Measurements from ENCODE around the gene TMEM132D. TPM values are rescaled to one million over a fixed set of nuclear protein-coding genes. Genes with fewer than 3 reads are reported as not detected.
"Not testable (repeated sequence)": the region's sequence is repeated elsewhere in the genome, so short reads cannot be mapped to it uniquely, and the experiment has no call there.

The TMEM132D gene
- total RNA-seq, 2 experiments from 2014 or later, result not detected

DNA sequence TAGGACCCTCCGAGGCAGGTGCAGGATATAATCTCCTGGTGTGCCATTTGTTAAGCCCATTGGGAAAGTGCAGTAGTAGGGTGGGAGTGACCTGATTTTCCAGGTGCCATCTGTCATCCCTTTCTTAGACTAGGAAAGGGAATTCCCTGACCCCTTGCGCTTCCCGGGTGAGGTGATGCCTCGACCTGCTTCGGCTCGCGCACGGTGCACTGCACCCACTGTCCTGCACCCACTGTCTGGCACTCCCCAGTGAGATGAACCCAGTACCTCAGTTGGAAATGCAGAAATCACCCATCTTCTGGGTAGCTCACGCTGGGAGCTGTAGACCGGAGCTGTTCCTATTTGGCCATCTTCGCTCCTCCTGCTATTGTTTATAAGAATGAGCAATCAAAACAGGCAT, 860.5 kb downstream of the TMEM132D start:
- H3K27me3 Mint-ChIP-seq (ENCODE audit: low read depth); H3K4me1 Mint-ChIP-seq (ENCODE audit: low read depth); H3K9me3 Mint-ChIP-seq (ENCODE audit: insufficient read depth); ATAC-seq; H3K36me3 Mint-ChIP-seq (ENCODE audit: low read depth); CTCF ChIA-PET; DNase-seq; H3K27ac Mint-ChIP-seq; POLR2A ChIA-PET; H3K4me3 Mint-ChIP-seq: not testable (repeated sequence)

GRCh38 chr12:129036135-129036534, 867.7 kb downstream of the TMEM132D start:
- ChIA-PET POLR2A (no interaction called here), CTCF (no interaction called here)
- no peaks in the 10 kb centered on the region for H3K27me3 Mint-ChIP-seq (ENCODE audit: low read depth)
- peaks cover 8% of the 10 kb centered on the region for H3K9me3 Mint-ChIP-seq (ENCODE audit: insufficient read depth)
- H3K36me3 Mint-ChIP-seq (ENCODE audit: low read depth), result no peaks in the 10 kb centered on the region
- no peak overlapping the region for H3K27ac Mint-ChIP-seq
- no peaks in the 10 kb centered on the region for H3K4me1 Mint-ChIP-seq (ENCODE audit: low read depth)
- H3K4me3 Mint-ChIP-seq, result no peak overlapping the region
- DNase-seq (no peak), ATAC-seq (no peak)

DNA sequence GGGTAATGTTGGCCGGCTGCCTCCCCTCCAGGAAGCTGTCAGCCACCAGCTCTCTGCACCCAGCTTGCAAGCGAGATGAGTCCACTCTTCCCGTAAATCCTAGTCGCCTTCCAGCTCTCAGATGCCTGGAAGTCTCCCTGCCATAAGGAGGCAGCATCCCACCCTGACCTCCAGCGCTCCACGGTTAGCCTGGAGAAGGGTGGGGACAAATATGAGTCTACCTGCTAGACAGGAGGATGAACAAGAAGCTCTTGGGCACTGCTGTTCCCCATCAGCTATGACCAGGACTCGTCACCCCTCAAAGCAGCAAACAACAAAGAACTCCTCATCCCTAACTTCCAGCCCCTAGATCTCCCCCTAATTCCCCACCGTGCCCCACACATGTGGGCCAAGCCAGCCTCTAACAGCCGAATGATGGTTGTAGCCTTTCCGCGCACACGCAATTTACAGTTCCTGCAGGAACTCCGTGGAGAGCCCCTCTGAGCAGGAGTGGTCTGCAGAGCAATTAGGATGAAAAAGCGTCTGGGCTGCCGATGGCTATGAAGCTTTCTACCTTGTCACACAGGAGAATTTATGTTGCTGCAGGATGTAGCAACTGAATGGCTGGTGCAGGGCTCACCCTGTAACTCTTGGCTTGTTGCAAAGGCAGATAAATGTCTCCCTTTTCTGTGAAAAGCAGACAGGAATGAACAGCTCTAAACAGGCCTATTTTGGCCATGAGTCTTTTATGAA, 869.1 kb downstream of the TMEM132D start:
- no peak overlapping the region for H3K4me3 Mint-ChIP-seq
- CTCF ChIA-PET, result interaction anchor here (0.8 kb wide), 1 partner anchor 334 kb away, joined by 3 read pairs; no protein-coding TSS in a partner anchor
- DNase-seq, result no peak
- H3K36me3 Mint-ChIP-seq (ENCODE audit: low read depth), result no peaks in the 10 kb centered on the region
- peaks cover 8% of the 10 kb centered on the region for H3K9me3 Mint-ChIP-seq (ENCODE audit: insufficient read depth)
- POLR2A ChIA-PET, result no interaction called here
- no peak overlapping the region for H3K27ac Mint-ChIP-seq
- H3K4me1 Mint-ChIP-seq (ENCODE audit: low read depth), result no peaks in the 10 kb centered on the region
- ATAC-seq, result no peak
- H3K27me3 Mint-ChIP-seq (ENCODE audit: low read depth), result no peaks in the 10 kb centered on the region

- Mint-ChIP-seq H3K4me1 (ENCODE audit: low read depth) (no peaks in the 10 kb centered on the region), H3K27ac (no peak overlapping the region), H3K4me3 (no peak overlapping the region), H3K9me3 (ENCODE audit: insufficient read depth) (no peaks in the 10 kb centered on the region), H3K27me3 (ENCODE audit: low read depth) (no peaks in the 10 kb centered on the region), H3K36me3 (ENCODE audit: low read depth) (no peaks in the 10 kb centered on the region)
- DNase-seq (no peak), ATAC-seq (no peak)
- CTCF ChIA-PET, result no interaction called here
- POLR2A ChIA-PET, result no interaction called here
These were observed 875.0 kb downstream of the TMEM132D start for GRCh38 chr12:129028844-129029243.

- ATAC-seq, result no peak
- no peaks in the 10 kb centered on the region for H3K9me3 Mint-ChIP-seq (ENCODE audit: insufficient read depth)
- no peaks in the 10 kb centered on the region for H3K36me3 Mint-ChIP-seq (ENCODE audit: low read depth)
- no peaks in the 10 kb centered on the region for H3K4me1 Mint-ChIP-seq (ENCODE audit: low read depth)
- H3K4me3 Mint-ChIP-seq, result no peak overlapping the region
- no peak overlapping the region for H3K27ac Mint-ChIP-seq
- ChIA-PET CTCF (no interaction called here), POLR2A (no interaction called here)
- H3K27me3 Mint-ChIP-seq (ENCODE audit: low read depth), result no peaks in the 10 kb centered on the region
- DNase-seq, result no peak
These were observed 878.8 kb downstream of the TMEM132D start for GRCh38 chr12:129025055-129025454.
